ENCODE measurements around the gene CREB3L1.

- TF ChIP-seq CTCF (IDR thresholded peaks at IDR 0.05) (no peak), POLR2AphosphoS5 (IDR thresholded peaks at IDR 0.05) (no peak)
These were observed 13.4 kb upstream of the CREB3L1 start for GRCh38 chr11:46264030-46264429.

Measured in gastroesophageal sphincter (tissue), 3 donors.